Body of pancreas (tissue), 4 donors: Measurements from ENCODE around the gene ATOH8.

ENCODE experiments used
- POLR2A ChIP-seq, 3 donors: fragments of 450-650 bp; IDR thresholded peaks; one replicate each; pipeline ENCODE4 v1.6.1; 2016; ENCODE audit warnings: antibody characterized with exemption in 3 of 3, mild to moderate bottlenecking in 2 of 3
- TF ChIP-seq, protein P1 (sequence below), 7 experiments: fragments of 450-650 bp in 4 of 7; fragments of 200-600 bp in 3 of 7; sonication (generic) in 3 of 7; IDR thresholded peaks; one replicate each; pipeline ENCODE4 v1.5.1; 2016 to 2019; ENCODE audit warnings: antibody characterized with exemption in 7 of 7

DNA sequence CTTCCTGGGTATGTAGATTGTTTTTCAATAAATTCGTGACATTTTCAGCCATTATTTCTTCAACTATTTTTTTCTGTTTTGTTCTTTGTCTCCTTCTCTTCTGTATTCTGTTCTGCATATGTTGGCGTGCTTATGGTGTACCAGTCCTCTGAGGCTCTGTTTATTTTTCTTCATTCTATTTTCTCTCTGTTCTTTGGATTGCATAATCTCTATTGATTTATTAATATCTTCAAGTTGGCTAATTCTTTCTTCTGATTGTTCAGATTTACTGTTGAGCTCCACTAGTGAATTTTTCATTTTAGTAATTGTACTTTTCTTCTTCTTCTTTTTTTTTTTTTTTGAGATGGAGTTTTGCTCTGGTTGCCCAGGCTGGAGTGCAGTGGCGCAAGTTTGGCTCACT is 49.8 kb upstream of the ATOH8 start:
- TF ChIP-seq, protein P1, sequence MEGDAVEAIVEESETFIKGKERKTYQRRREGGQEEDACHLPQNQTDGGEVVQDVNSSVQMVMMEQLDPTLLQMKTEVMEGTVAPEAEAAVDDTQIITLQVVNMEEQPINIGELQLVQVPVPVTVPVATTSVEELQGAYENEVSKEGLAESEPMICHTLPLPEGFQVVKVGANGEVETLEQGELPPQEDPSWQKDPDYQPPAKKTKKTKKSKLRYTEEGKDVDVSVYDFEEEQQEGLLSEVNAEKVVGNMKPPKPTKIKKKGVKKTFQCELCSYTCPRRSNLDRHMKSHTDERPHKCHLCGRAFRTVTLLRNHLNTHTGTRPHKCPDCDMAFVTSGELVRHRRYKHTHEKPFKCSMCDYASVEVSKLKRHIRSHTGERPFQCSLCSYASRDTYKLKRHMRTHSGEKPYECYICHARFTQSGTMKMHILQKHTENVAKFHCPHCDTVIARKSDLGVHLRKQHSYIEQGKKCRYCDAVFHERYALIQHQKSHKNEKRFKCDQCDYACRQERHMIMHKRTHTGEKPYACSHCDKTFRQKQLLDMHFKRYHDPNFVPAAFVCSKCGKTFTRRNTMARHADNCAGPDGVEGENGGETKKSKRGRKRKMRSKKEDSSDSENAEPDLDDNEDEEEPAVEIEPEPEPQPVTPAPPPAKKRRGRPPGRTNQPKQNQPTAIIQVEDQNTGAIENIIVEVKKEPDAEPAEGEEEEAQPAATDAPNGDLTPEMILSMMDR (IDR thresholded peaks at IDR 0.05): no peak
- no peak for TF ChIP-seq POLR2A (IDR thresholded peaks at IDR 0.05)
